IPS DF 6.9 (cell line): Measurements from ENCODE around the gene KL.

ENCODE experiments used
- DNase-seq: peaks from one replicate; pipeline ENCODE4 v3.0.0-alpha.2; 2013; ENCODE audit warnings: low read depth, low spot score
- H3K27ac ChIP-seq: one replicate; pipeline ENCODE4 v1.5.1; 2013; ENCODE audit warnings: low read length, control low read depth
- H3K27me3 ChIP-seq: 2 replicates; pipeline ENCODE4 v1.6.1; 2013; ENCODE audit warnings: mild to moderate bottlenecking, low read length; ENCODE audit not compliant: control insufficient read depth, insufficient read depth
- H3K36me3 ChIP-seq: 2 replicates; pipeline ENCODE4 v1.6.1; 2013; ENCODE audit warnings: low read length; ENCODE audit not compliant: control insufficient read depth, insufficient read depth
- H3K4me1 ChIP-seq: 2 replicates; pipeline ENCODE4 v1.6.1; 2013; ENCODE audit warnings: low read length; ENCODE audit not compliant: control insufficient read depth, insufficient read depth
- H3K4me3 ChIP-seq: 2 replicates; pipeline ENCODE4 v1.5.1; 2013; ENCODE audit warnings: mild to moderate bottlenecking, low read length
- H3K9me3 ChIP-seq: 2 replicates; pipeline ENCODE4 v1.6.1; 2013; ENCODE audit warnings: low read length, inconsistent platforms; ENCODE audit not compliant: control insufficient read depth, insufficient read depth
- WGBS: extraction: QIAGEN DNeasy Blood & Tissue Kit; methylation state at CpG from one replicate; pipeline ENCODE4 v1.1.7; 2013; ENCODE audit warnings: mixed read lengths, missing lambda C conversion rate; ENCODE audit not compliant: insufficient read length, insufficient coverage; 5-methylcytosine and 5-hydroxymethylcytosine counted together

KL gene

GRCh38 chr13:33003458-33004019, 12.7 kb upstream of the KL start:
- WGBS = no CpG with 5 or more reads among the region's 2 CpGs
- H3K36me3 ChIP-seq = no peaks in the 10 kb centered on the region
- no peak for DNase-seq
- H3K9me3 ChIP-seq = no peaks in the 10 kb centered on the region
- no peak overlapping the region for H3K4me3 ChIP-seq
- no peaks in the 10 kb centered on the region for H3K27me3 ChIP-seq
- no peaks in the 10 kb centered on the region for H3K4me1 ChIP-seq
- H3K27ac ChIP-seq = no peak overlapping the region

GRCh38 chr13:33004511-33004910, 11.7 kb upstream of the KL start:
- H3K4me3 ChIP-seq = no peak overlapping the region
- H3K9me3 ChIP-seq = no peaks in the 10 kb centered on the region
- DNase-seq = no peak
- WGBS = no CpG with 5 or more reads among the region's 3 CpGs
- H3K4me1 ChIP-seq = no peaks in the 10 kb centered on the region
- H3K27me3 ChIP-seq = no peaks in the 10 kb centered on the region
- no peak overlapping the region for H3K27ac ChIP-seq
- H3K36me3 ChIP-seq = no peaks in the 10 kb centered on the region

- H3K4me3 ChIP-seq = no peak overlapping the region
- DNase-seq = no peak
- WGBS = no CpG with 5 or more reads among the region's 2 CpGs
- H3K4me1 ChIP-seq = no peaks in the 10 kb centered on the region
- H3K36me3 ChIP-seq = no peaks in the 10 kb centered on the region
- no peaks in the 10 kb centered on the region for H3K9me3 ChIP-seq
- H3K27ac ChIP-seq = no peak overlapping the region
- no peaks in the 10 kb centered on the region for H3K27me3 ChIP-seq
These were observed 10.1 kb upstream of the KL start for GRCh38 chr13:33006134-33006533.

GRCh38 chr13:33006638-33007037, 9.6 kb upstream of the KL start:
- DNase-seq = no peak
- no CpG with 5 or more reads among the region's 3 CpGs for WGBS
- no peaks in the 10 kb centered on the region for H3K36me3 ChIP-seq
- H3K27ac ChIP-seq = no peak overlapping the region
- H3K27me3 ChIP-seq = no peaks in the 10 kb centered on the region
- H3K4me1 ChIP-seq = no peaks in the 10 kb centered on the region
- H3K4me3 ChIP-seq = no peak overlapping the region
- no peaks in the 10 kb centered on the region for H3K9me3 ChIP-seq

- H3K4me3 ChIP-seq = no peak overlapping the region
- H3K36me3 ChIP-seq = no peaks in the 10 kb centered on the region
- no peak overlapping the region for H3K27ac ChIP-seq
- no CpG with 5 or more reads among the region's 2 CpGs for WGBS
- no peaks in the 10 kb centered on the region for H3K4me1 ChIP-seq
- H3K9me3 ChIP-seq = no peaks in the 10 kb centered on the region
- no peaks in the 10 kb centered on the region for H3K27me3 ChIP-seq
- no peak for DNase-seq
These were observed 9.0 kb upstream of the KL start for GRCh38 chr13:33007237-33007636.

GRCh38 chr13:33007950-33008349, 8.3 kb upstream of the KL start:
- Histone ChIP-seq H3K4me1 (no peaks in the 10 kb centered on the region), H3K27me3 (no peaks in the 10 kb centered on the region), H3K36me3 (no peaks in the 10 kb centered on the region), H3K27ac (no peak overlapping the region), H3K9me3 (no peaks in the 10 kb centered on the region), H3K4me3 (no peak overlapping the region)
- no CpG with 5 or more reads among the region's 3 CpGs for WGBS
- DNase-seq = no peak

- H3K36me3 ChIP-seq = no peaks in the 10 kb centered on the region
- H3K4me1 ChIP-seq = no peaks in the 10 kb centered on the region
- no peaks in the 10 kb centered on the region for H3K27me3 ChIP-seq
- no CpG with 5 or more reads among the region's 5 CpGs for WGBS
- H3K9me3 ChIP-seq = no peaks in the 10 kb centered on the region
- H3K4me3 ChIP-seq = no peak overlapping the region
- no peak overlapping the region for H3K27ac ChIP-seq
- no peak for DNase-seq
These were observed 7.1 kb upstream of the KL start for GRCh38 chr13:33008946-33009722.

GRCh38 chr13:33011828-33012470, 4.3 kb upstream of the KL start:
- H3K27me3 ChIP-seq = peaks cover 17% of the 10 kb centered on the region
- no peak for DNase-seq
- H3K4me1 ChIP-seq = no peaks in the 10 kb centered on the region; the same call in 1 of the 2 replicates
- no peak overlapping the region for H3K27ac ChIP-seq
- no CpG with 5 or more reads among the region's 5 CpGs for WGBS
- no peak overlapping the region for H3K4me3 ChIP-seq
- H3K36me3 ChIP-seq = no peaks in the 10 kb centered on the region
- H3K9me3 ChIP-seq = no peaks in the 10 kb centered on the region

GRCh38 chr13:33014291-33014690, 1.9 kb upstream of the KL start:
- no CpG with 5 or more reads among the region's 4 CpGs for WGBS
- peaks cover 23% of the 10 kb centered on the region for H3K27me3 ChIP-seq
- no peak for DNase-seq
- no peak overlapping the region for H3K27ac ChIP-seq
- H3K36me3 ChIP-seq = no peaks in the 10 kb centered on the region
- no peaks in the 10 kb centered on the region; the same call in 1 of the 2 replicates for H3K4me1 ChIP-seq
- H3K9me3 ChIP-seq = no peaks in the 10 kb centered on the region
- no peak overlapping the region for H3K4me3 ChIP-seq

GRCh38 chr13:33015241-33015668, 968 bp upstream of the KL start:
- no peaks in the 10 kb centered on the region for H3K9me3 ChIP-seq
- WGBS = no CpG with 5 or more reads among the region's 8 CpGs
- no peak for DNase-seq
- no peak overlapping the region for H3K4me3 ChIP-seq
- peaks cover 23% of the 10 kb centered on the region for H3K27me3 ChIP-seq
- no peak overlapping the region for H3K27ac ChIP-seq
- H3K36me3 ChIP-seq = no peaks in the 10 kb centered on the region
- no peaks in the 10 kb centered on the region; the same call in 1 of the 2 replicates for H3K4me1 ChIP-seq
